Transverse colon (tissue), 4 donors: ENCODE measurements around the gene SYT1.
A peak's percentile ranks its signal among the peaks of the same experiment; 100 is the strongest.

ENCODE experiments used
- CTCF ChIP-seq, 5 experiments: fragments of 200-600 bp in 3 of 5; fragments of 450-650 bp in 2 of 5; sonication (generic) in 3 of 5; IDR thresholded peaks; 1 replicate in 2 of 5; 2 replicates in 3 of 5; pipeline ENCODE4 v1.5.1; 2016 to 2017; ENCODE audit warnings: antibody characterized with exemption in 5 of 5, inconsistent platforms in 3 of 5, mild to moderate bottlenecking in 2 of 5, moderate library complexity in 1 of 5
- POLR2A ChIP-seq: fragments of 450-650 bp; IDR thresholded peaks from one replicate; pipeline ENCODE4 v1.6.1; 2016; ENCODE audit warnings: antibody characterized with exemption, mild to moderate bottlenecking, moderate library complexity
- POLR2AphosphoS5 ChIP-seq, 3 donors: sonication (generic); formaldehyde crosslinking; IDR thresholded peaks; one replicate each; pipeline ENCODE4 v1.6.1; 2016; ENCODE audit warnings: antibody characterized with exemption in 3 of 3

GRCh38 chr12:79439175-79439825, 574.7 kb downstream of the SYT1 start:
- no peak for TF ChIP-seq CTCF (IDR thresholded peaks at IDR 0.05)
- no peak for TF ChIP-seq POLR2A
- peak in 2 of 3 donors; percentile 6 to 12 for TF ChIP-seq POLR2AphosphoS5 (IDR thresholded peaks at IDR 0.05)
